A549 (cell line): ENCODE results near the gene ZNF587. TPM values are rescaled to one million over a fixed set of nuclear protein-coding genes. Genes with fewer than 3 reads are reported as not detected.

Experiments
- ATAC-seq, 2 experiments: fragments of 200-7000 bp in 1 of 2; fragments of >200 bp in 1 of 2; cut with Nextera tagmentation in 1 of 2; cut with Tn5 transposase in 1 of 2; 3 replicates each; pipeline versions ENCODE4 v1.8.0 to v1.9.1; 2018 to 2020; ENCODE audit warnings: mild to moderate bottlenecking in 1 of 2, moderate library complexity in 1 of 2
- CTCF ChIA-PET: fragments of 300-600 bp; sonication (Branson Sonifier 250); formaldehyde crosslinking; extraction: SDS; loops from one replicate; lab custom pipeline; 2021; ENCODE audit warnings: antibody characterized with exemption, inconsistent platforms; lab: Yijun Ruan, JAX
- POLR2A ChIA-PET: fragments of 350-600 bp; formaldehyde crosslinking; extraction: SDS; loops from one replicate; lab custom pipeline; 2021; ENCODE audit warnings: antibody characterized with exemption, inconsistent platforms; lab: Yijun Ruan, JAX
- DNase-seq, 2 experiments: peaks; one replicate each; pipeline versions ENCODE4 v3.0.0 to v3.0.0-alpha.2; 2011 to 2016; ENCODE audit warnings: low read depth in 1 of 2, low spot score in 1 of 2
- FAIRE-seq: peaks from 2 replicates; lab custom pipeline; 2011; peaks lifted over from hg19 to GRCh38; lab: Jason Lieb, UNC
- H3K27ac ChIP-seq, 2 experiments: fragments of >200 bp; sonication (Bioruptor Twin); formaldehyde crosslinking; 3 replicates each; pipeline ENCODE4 v1.5.1; 2016 to 2017
- H3K4me1 ChIP-seq: fragments of >200 bp; sonication (Bioruptor Twin); formaldehyde crosslinking; 3 replicates; pipeline ENCODE4 v1.6.1; 2016
- H3K4me2 ChIP-seq: fragments of >200 bp; sonication (Bioruptor Twin); formaldehyde crosslinking; 3 replicates; pipeline ENCODE4 v1.6.1; 2016
- H3K4me3 ChIP-seq: fragments of >200 bp; sonication (Bioruptor Twin); formaldehyde crosslinking; 3 replicates; pipeline ENCODE4 v1.5.1; 2016
- H3K9me3 ChIP-seq: fragments of >200 bp; sonication (Bioruptor Twin); formaldehyde crosslinking; 3 replicates; pipeline ENCODE4 v1.6.1; 2016
- ATOH8 ChIP-seq: fragments of 250-450 bp; sonication (Bioruptor Pico); IDR thresholded peaks from 2 replicates; pipeline ENCODE4 v1.5.0; 2020; ENCODE audit warnings: low read depth, mild to moderate bottlenecking, moderate library complexity
- BHLHE40 ChIP-seq: IDR thresholded peaks from 2 replicates; pipeline ENCODE4 v1.6.1; 2012; ENCODE audit warnings: low read depth, low read length, inconsistent platforms
- CBX2 ChIP-seq: fragments of 200-600 bp; sonication (generic); IDR thresholded peaks from 2 replicates; pipeline ENCODE4 v1.6.1; 2016; ENCODE audit warnings: low read depth, mild to moderate bottlenecking, borderline replicate concordance
- CHD2 ChIP-seq: fragments of 150-350 bp; IDR thresholded peaks from 2 replicates; pipeline ENCODE4 v1.6.1; 2014; ENCODE audit warnings: low read length; ENCODE audit not compliant: partially characterized antibody
- CHD4 ChIP-seq: fragments of 200-600 bp; sonication (generic); IDR thresholded peaks from 2 replicates; pipeline ENCODE4 v1.6.1; 2016; ENCODE audit warnings: antibody characterized with exemption, mild to moderate bottlenecking, borderline replicate concordance
- CTCF ChIP-seq: fragments of >200 bp; sonication (Bioruptor Twin); formaldehyde crosslinking; IDR thresholded peaks from 3 replicates; pipeline ENCODE4 v1.5.1; 2016
- ELK1 ChIP-seq: fragments of 150-350 bp; IDR thresholded peaks from 2 replicates; pipeline ENCODE4 v1.6.1; 2014; ENCODE audit warnings: low read depth, mild to moderate bottlenecking, low read length
- FOSB ChIP-seq: fragments of 250-450 bp; sonication (Bioruptor Pico); IDR thresholded peaks from 2 replicates; pipeline ENCODE4 v1.5.0; 2020; ENCODE audit warnings: mild to moderate bottlenecking, moderate library complexity
- FOSL2 ChIP-seq, 2 experiments: fragments of 450-650 bp in 1 of 2; fragments of >200 bp in 1 of 2; sonication (Bioruptor Twin) in 1 of 2; formaldehyde crosslinking; IDR thresholded peaks; 2 replicates each; pipeline versions ENCODE4 v1.5.0 to v1.6.1; 2016 to 2020; ENCODE audit warnings: mild to moderate bottlenecking in 1 of 2, moderate library complexity in 1 of 2
- FOXS1 ChIP-seq: fragments of 250-450 bp; sonication (Bioruptor Pico); IDR thresholded peaks from 2 replicates; pipeline ENCODE4 v1.5.0; 2020; ENCODE audit warnings: mild to moderate bottlenecking, moderate library complexity
- GATA3 ChIP-seq: IDR thresholded peaks from 2 replicates; pipeline ENCODE4 v1.6.1; 2012; ENCODE audit warnings: borderline replicate concordance
- HDAC2 ChIP-seq: fragments of 200-600 bp; sonication (generic); IDR thresholded peaks from 2 replicates; pipeline ENCODE4 v1.6.1; 2016
- HEYL ChIP-seq: fragments of 250-450 bp; sonication (Bioruptor Pico); IDR thresholded peaks from 2 replicates; pipeline ENCODE4 v1.8.0; 2021; ENCODE audit warnings: mild to moderate bottlenecking, moderate library complexity
- HOXA7 ChIP-seq: fragments of 250-450 bp; sonication (Bioruptor Pico); IDR thresholded peaks from 2 replicates; pipeline ENCODE4 v1.5.0; 2020; ENCODE audit warnings: mild to moderate bottlenecking, moderate library complexity
- HOXB13 ChIP-seq: fragments of 250-450 bp; sonication (Bioruptor Pico); IDR thresholded peaks from 2 replicates; pipeline ENCODE4 v1.5.0; 2020; ENCODE audit warnings: low read depth, mild to moderate bottlenecking, moderate library complexity
- KDM1A ChIP-seq: fragments of 200-600 bp; sonication (generic); IDR thresholded peaks from 2 replicates; pipeline ENCODE4 v1.6.1; 2016; ENCODE audit warnings: low read depth, mild to moderate bottlenecking
- MAX ChIP-seq: IDR thresholded peaks from 2 replicates; pipeline ENCODE4 v1.6.1; 2012
- MAZ ChIP-seq: fragments of 150-350 bp; IDR thresholded peaks from 2 replicates; pipeline ENCODE4 v1.6.1; 2014; ENCODE audit warnings: antibody characterized with exemption, low read depth, low read length, borderline replicate concordance
- MYC ChIP-seq: IDR thresholded peaks from 2 replicates; pipeline ENCODE4 v1.6.1; 2012; ENCODE audit warnings: mild to moderate bottlenecking, inconsistent platforms, low read length, improper control_type of control experiment, borderline replicate concordance
- PHF8 ChIP-seq: fragments of 200-600 bp; sonication (generic); IDR thresholded peaks from 2 replicates; pipeline ENCODE4 v1.6.1; 2016; ENCODE audit warnings: low read depth, mild to moderate bottlenecking, antibody characterized with exemption, moderate library complexity, borderline replicate concordance
- POLR2A ChIP-seq: IDR thresholded peaks from 2 replicates; pipeline ENCODE4 v1.6.1; 2012; ENCODE audit warnings: mild to moderate bottlenecking, low read length
- POLR2AphosphoS2 ChIP-seq: conservative IDR thresholded peaks from 2 replicates; pipeline ENCODE4 v1.6.1; 2012; ENCODE audit warnings: low read length, improper control_type of control experiment, inconsistent platforms
- RARB ChIP-seq: fragments of 250-450 bp; sonication (Bioruptor Pico); IDR thresholded peaks from 2 replicates; pipeline ENCODE4 v1.8.0; 2021; ENCODE audit warnings: mild to moderate bottlenecking, moderate library complexity
- RNF2 ChIP-seq: fragments of 200-600 bp; sonication (generic); IDR thresholded peaks from 2 replicates; pipeline ENCODE4 v1.6.1; 2016; ENCODE audit warnings: low read depth, mild to moderate bottlenecking, antibody characterized with exemption, moderate library complexity, borderline replicate concordance
- SMC3 ChIP-seq: fragments of >200 bp; sonication (Bioruptor Twin); formaldehyde crosslinking; IDR thresholded peaks from 3 replicates; pipeline ENCODE4 v1.6.1; 2018; ENCODE audit warnings: inconsistent platforms
- SREBF2 ChIP-seq: fragments of 450-650 bp; IDR thresholded peaks from 2 replicates; pipeline ENCODE4 v1.6.1; 2014; ENCODE audit warnings: mild to moderate bottlenecking, moderate library complexity
- TFCP2L1 ChIP-seq: fragments of 250-450 bp; sonication (Bioruptor Pico); IDR thresholded peaks from 2 replicates; pipeline ENCODE4 v1.5.0; 2021; ENCODE audit warnings: mild to moderate bottlenecking
- TP53 ChIP-seq: fragments of 250-450 bp; sonication (Bioruptor Pico); IDR thresholded peaks from 2 replicates; pipeline ENCODE4 v1.5.0; 2021; ENCODE audit warnings: mild to moderate bottlenecking, moderate library complexity
- ZFP36 ChIP-seq: fragments of 450-650 bp; IDR thresholded peaks from 2 replicates; pipeline ENCODE4 v1.6.1; 2014; ENCODE audit warnings: borderline replicate concordance; ENCODE audit not compliant: partially characterized antibody
- ZNF302 ChIP-seq: fragments of 250-450 bp; sonication (Bioruptor Pico); IDR thresholded peaks from 2 replicates; pipeline ENCODE4 v1.9.0; 2021; ENCODE audit warnings: inconsistent platforms, mild to moderate bottlenecking, moderate library complexity
- ZSCAN20 ChIP-seq: fragments of 250-450 bp; sonication (Bioruptor Pico); IDR thresholded peaks from 2 replicates; pipeline ENCODE4 v1.8.0; 2022; ENCODE audit warnings: mild to moderate bottlenecking, moderate library complexity
- WGBS: methylation state at CpG from one replicate; pipeline ENCODE4 v1.1.6; 2017; ENCODE audit errors: missing lambda C conversion rate; 5-methylcytosine and 5-hydroxymethylcytosine counted together
- polyA plus RNA-seq, 4 experiments: library from polyadenylated mRNA; depleted of rRNA in 3 of 4; stranded (reverse); fragments of >200 nt; fragmentation: RNase III in 1 of 4; extraction: RNeasy Plus Mini Kit Qiagen cat#74134 plus additional on column Dnase treatment in 1 of 4; gene quantifications; 2 replicates in 3 of 4; 3 replicates in 1 of 4; pipeline ENCODE4 v1.2.3, GENCODE V29; 2011 to 2017
- TF ChIP-seq, protein P1 (sequence below): fragments of >200 bp; sonication (Bioruptor Twin); formaldehyde crosslinking; IDR thresholded peaks from 3 replicates; pipeline ENCODE4 v1.6.1; 2016
- TF ChIP-seq, protein P2 (sequence below): IDR thresholded peaks from 2 replicates; pipeline ENCODE4 v1.6.1; 2012; ENCODE audit warnings: low read depth, borderline replicate concordance
- TF ChIP-seq, protein P3 (sequence below): IDR thresholded peaks from 2 replicates; pipeline ENCODE4 v1.6.1; 2012

ZNF587 gene
- polyA plus RNA-seq, 2 of the 4 experiments (the other 2 are of a cell fraction), result 10.7 to 12.1 TPM

- ChIA-PET POLR2A (interaction anchor here (0.5 to 2.1 kb wide), 11 partner anchors 12 to 1225 kb away, joined by 3 to 13 read pairs (median 4); partner anchors contain the start of genes ZNF417, ZNF551, ZNF586 and ZNF587), CTCF (interaction anchor here (0.6 to 1.4 kb wide), 3 partner anchors 10 to 347 kb away, joined by 3 read pairs; partner anchors contain the start of gene ZNF587B)
- H3K4me1 ChIP-seq, result peaks cover 5% of the 10 kb centered on the region; the same call in 2 of the 3 replicates
- WGBS, result under 1% methylated on average over 44 of the region's 44 CpGs
- peak; percentile 97 to 99 for DNase-seq
- ATAC-seq, result peak; percentile 93 to 94
- peak; percentile 63 for FAIRE-seq
- H3K4me2 ChIP-seq, result peak overlapping the region; percentile 94
- peaks cover 16% of the 10 kb centered on the region; the same call in 1 of the 3 replicates for H3K9me3 ChIP-seq
- H3K4me3 ChIP-seq, result peak overlapping the region; percentile 83
- peak overlapping the region; percentile 90 to 91 for H3K27ac ChIP-seq
- peak; percentile 90 for TF ChIP-seq POLR2A
- TF ChIP-seq ATOH8 (CRISPR knock-in tag), result no peak
- TF ChIP-seq ELK1, result no peak
- TF ChIP-seq, protein P1, sequence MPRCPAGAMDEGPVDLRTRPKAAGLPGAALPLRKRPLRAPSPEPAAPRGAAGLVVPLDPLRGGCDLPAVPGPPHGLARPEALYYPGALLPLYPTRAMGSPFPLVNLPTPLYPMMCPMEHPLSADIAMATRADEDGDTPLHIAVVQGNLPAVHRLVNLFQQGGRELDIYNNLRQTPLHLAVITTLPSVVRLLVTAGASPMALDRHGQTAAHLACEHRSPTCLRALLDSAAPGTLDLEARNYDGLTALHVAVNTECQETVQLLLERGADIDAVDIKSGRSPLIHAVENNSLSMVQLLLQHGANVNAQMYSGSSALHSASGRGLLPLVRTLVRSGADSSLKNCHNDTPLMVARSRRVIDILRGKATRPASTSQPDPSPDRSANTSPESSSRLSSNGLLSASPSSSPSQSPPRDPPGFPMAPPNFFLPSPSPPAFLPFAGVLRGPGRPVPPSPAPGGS, result 0 out of 3 replicates have a peak, but pooled peaks have one; percentile 90
- TF ChIP-seq HDAC2, result no peak
- no peak for TF ChIP-seq GATA3
- TF ChIP-seq ZSCAN20 (CRISPR knock-in tag), result no peak
- TF ChIP-seq BHLHE40, result no peak
- TF ChIP-seq KDM1A, result no peak
- TF ChIP-seq, protein P2, sequence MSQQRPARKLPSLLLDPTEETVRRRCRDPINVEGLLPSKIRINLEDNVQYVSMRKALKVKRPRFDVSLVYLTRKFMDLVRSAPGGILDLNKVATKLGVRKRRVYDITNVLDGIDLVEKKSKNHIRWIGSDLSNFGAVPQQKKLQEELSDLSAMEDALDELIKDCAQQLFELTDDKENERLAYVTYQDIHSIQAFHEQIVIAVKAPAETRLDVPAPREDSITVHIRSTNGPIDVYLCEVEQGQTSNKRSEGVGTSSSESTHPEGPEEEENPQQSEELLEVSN, result peak; percentile 65; the same call in 1 of the 2 replicates
- TF ChIP-seq CHD4, result no peak
- no peak for TF ChIP-seq FOSB (CRISPR knock-in tag)
- TF ChIP-seq RNF2, result no peak
- TF ChIP-seq SMC3, result no peak
- peak; percentile 26; the same call in 1 of the 2 replicates for TF ChIP-seq SREBF2
- no peak for TF ChIP-seq HOXB13 (CRISPR knock-in tag)
- peak; percentile 98 for TF ChIP-seq MAX
- TF ChIP-seq, protein P3, sequence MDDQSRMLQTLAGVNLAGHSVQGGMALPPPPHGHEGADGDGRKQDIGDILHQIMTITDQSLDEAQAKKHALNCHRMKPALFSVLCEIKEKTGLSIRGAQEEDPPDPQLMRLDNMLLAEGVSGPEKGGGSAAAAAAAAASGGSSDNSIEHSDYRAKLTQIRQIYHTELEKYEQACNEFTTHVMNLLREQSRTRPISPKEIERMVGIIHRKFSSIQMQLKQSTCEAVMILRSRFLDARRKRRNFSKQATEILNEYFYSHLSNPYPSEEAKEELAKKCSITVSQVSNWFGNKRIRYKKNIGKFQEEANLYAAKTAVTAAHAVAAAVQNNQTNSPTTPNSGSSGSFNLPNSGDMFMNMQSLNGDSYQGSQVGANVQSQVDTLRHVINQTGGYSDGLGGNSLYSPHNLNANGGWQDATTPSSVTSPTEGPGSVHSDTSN, result peak; percentile 96
- no peak for TF ChIP-seq ZFP36
- no peak for TF ChIP-seq RARB
- TF ChIP-seq TP53 (CRISPR knock-in tag), result no peak
- no peak for TF ChIP-seq HEYL (CRISPR knock-in tag)
- no peak for TF ChIP-seq POLR2AphosphoS2
- peak; percentile 30 for TF ChIP-seq CTCF
- TF ChIP-seq ZNF302, result no peak
- TF ChIP-seq FOXS1 (CRISPR knock-in tag), result no peak
- no peak for TF ChIP-seq CBX2
- TF ChIP-seq TFCP2L1 (CRISPR knock-in tag), result no peak
- TF ChIP-seq HOXA7, result no peak
- TF ChIP-seq MYC, result peak; percentile 93
- TF ChIP-seq CHD2, result no peak
- peak; percentile 59; the same call in 1 of the 2 replicates for TF ChIP-seq PHF8
- TF ChIP-seq FOSL2 (IDR thresholded peaks at IDR 0.05), result no peak
- TF ChIP-seq FOSL2 (CRISPR knock-in tag; IDR thresholded peaks at IDR 0.05), result peak; percentile 31; the same call in 1 of the 2 replicates
- TF ChIP-seq MAZ, result no peak
These were observed 30.0 kb upstream of the ZNF587 start for GRCh38 chr19:57819475-57820148.
